Urothelium cell line (cell line): ENCODE results near the gene NOX3.
"Not testable (repeated sequence)": the region's sequence is repeated elsewhere in the genome, so short reads cannot be mapped to it uniquely, and the experiment has no call there.

ENCODE experiments used
- DNase-seq: peaks from one replicate; pipeline ENCODE4 v3.0.0; 2011; ENCODE audit warnings: low spot score, mixed read lengths
- FAIRE-seq: peaks from 2 replicates; lab custom pipeline; 2011; peaks lifted over from hg19 to GRCh38; lab: Jason Lieb, UNC

NOX3 gene

GRCh38 chr6:155455766-155456165, at the start of gene NOX3:
Gene NOX3 (minus strand): TSS chr6:155455839. CDS start chr6:155455800, 39 bp downstream.
- no peak for DNase-seq
- no peak for FAIRE-seq

- FAIRE-seq (no peak), DNase-seq (no peak)
Measured at GRCh38 chr6:155504848-155505607, 49.4 kb upstream of the NOX3 start.

- FAIRE-seq (no peak), DNase-seq (no peak)
Measured at GRCh38 chr6:155502393-155502792, 46.8 kb upstream of the NOX3 start.

GRCh38 chr6:155499574-155499973, 43.9 kb upstream of the NOX3 start:
- DNase-seq (no peak), FAIRE-seq (no peak)

- FAIRE-seq (no peak), DNase-seq (no peak)
Measured at GRCh38 chr6:155498370-155498769, 42.7 kb upstream of the NOX3 start.

- no peak for FAIRE-seq
Measured at GRCh38 chr6:155497273-155497672, 41.6 kb upstream of the NOX3 start.

GRCh38 chr6:155495011-155495768, 39.6 kb upstream of the NOX3 start:
- FAIRE-seq (no peak), DNase-seq (no peak)

More at GRCh38 chr6:155497273-155497672, 41.6 kb upstream of the NOX3 start:
- DNase-seq: no peak

- FAIRE-seq (no peak), DNase-seq (peak; percentile 83)
Measured at GRCh38 chr6:155493694-155494143, 38.1 kb upstream of the NOX3 start.

GRCh38 chr6:155493026-155493693, 37.5 kb upstream of the NOX3 start:
- no peak for FAIRE-seq
- no peak for DNase-seq

- FAIRE-seq: no peak
Measured at GRCh38 chr6:155492061-155492735, 36.6 kb upstream of the NOX3 start.

GRCh38 chr6:155491421-155491820, 35.8 kb upstream of the NOX3 start:
- no peak for FAIRE-seq

More at GRCh38 chr6:155492061-155492735, 36.6 kb upstream of the NOX3 start:
- DNase-seq: no peak

GRCh38 chr6:155488197-155488596, 32.6 kb upstream of the NOX3 start:
- not testable (repeated sequence) for DNase-seq, FAIRE-seq

More at GRCh38 chr6:155491421-155491820, 35.8 kb upstream of the NOX3 start:
- no peak for DNase-seq

- DNase-seq: no peak
- no peak for FAIRE-seq
Measured at GRCh38 chr6:155487371-155488130, 31.9 kb upstream of the NOX3 start.

- no peak for FAIRE-seq
- DNase-seq: no peak
Measured at GRCh38 chr6:155486721-155487294, 31.2 kb upstream of the NOX3 start.

- FAIRE-seq: no peak
- DNase-seq: no peak
Measured at GRCh38 chr6:155485756-155486155, 30.1 kb upstream of the NOX3 start.

- DNase-seq: no peak
- FAIRE-seq: no peak
Measured at GRCh38 chr6:155483858-155484257, 28.2 kb upstream of the NOX3 start.

- no peak for DNase-seq
- FAIRE-seq: no peak
Measured at GRCh38 chr6:155481215-155481614, 25.6 kb upstream of the NOX3 start.

GRCh38 chr6:155473741-155474140, 18.1 kb upstream of the NOX3 start:
- FAIRE-seq (no peak), DNase-seq (no peak)

GRCh38 chr6:155472886-155473285, 17.2 kb upstream of the NOX3 start:
- no peak for DNase-seq
- no peak for FAIRE-seq
